GM19463 (cell line): ENCODE data around the gene PLXND1.
"Not testable (repeated sequence)": the region's sequence is repeated elsewhere in the genome, so short reads cannot be mapped to it uniquely, and the experiment has no call there.

Experiments
- ATAC-seq: cut with Tn5 transposase; IDR thresholded peaks from one replicate; pipeline ENCODE4 v1.9.1; 2021; ENCODE audit warnings: mild to moderate bottlenecking, moderate library complexity; ENCODE audit not compliant: unreplicated experiment

PLXND1 gene

DNA sequence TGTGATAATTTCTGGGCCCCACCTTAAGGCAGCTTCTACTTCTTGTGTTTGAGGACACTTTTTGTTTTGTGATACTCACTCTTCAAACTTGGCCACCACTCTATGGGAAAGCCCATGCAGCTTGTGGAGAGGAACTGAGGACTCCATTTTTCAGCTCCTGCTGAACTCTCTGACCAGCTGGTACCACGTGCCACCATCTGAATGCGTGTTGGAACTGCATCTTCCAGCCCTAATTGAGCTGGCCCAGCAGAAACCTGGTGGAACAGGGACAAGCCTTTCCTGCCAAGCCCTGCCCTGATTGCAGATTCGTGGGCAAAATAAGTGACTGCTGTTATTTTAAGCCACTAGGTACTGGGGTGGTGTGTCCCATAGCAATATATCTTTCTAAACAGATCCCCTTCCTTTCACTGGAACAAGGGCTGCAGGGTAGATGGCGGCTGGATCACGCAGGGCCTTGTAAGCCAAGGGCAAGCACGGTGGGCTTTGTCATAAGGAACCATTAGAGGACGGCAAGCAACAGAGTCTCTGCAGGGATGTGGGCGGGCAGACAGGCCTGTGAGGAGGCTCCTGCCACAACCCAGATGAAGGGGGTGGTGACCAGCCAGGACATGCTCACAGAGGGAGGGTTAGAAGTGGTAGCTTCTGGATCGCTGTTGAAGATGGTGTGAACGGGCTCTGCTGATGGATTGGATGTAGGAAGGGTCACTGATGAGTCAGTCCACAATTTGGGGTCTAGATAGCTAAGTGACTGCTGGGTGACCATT lies 54.0 kb downstream of the PLXND1 start:
- no peak for ATAC-seq

GRCh38 chr3:129549805-129550204 lies 56.7 kb downstream of the PLXND1 start:
- no peak for ATAC-seq

DNA sequence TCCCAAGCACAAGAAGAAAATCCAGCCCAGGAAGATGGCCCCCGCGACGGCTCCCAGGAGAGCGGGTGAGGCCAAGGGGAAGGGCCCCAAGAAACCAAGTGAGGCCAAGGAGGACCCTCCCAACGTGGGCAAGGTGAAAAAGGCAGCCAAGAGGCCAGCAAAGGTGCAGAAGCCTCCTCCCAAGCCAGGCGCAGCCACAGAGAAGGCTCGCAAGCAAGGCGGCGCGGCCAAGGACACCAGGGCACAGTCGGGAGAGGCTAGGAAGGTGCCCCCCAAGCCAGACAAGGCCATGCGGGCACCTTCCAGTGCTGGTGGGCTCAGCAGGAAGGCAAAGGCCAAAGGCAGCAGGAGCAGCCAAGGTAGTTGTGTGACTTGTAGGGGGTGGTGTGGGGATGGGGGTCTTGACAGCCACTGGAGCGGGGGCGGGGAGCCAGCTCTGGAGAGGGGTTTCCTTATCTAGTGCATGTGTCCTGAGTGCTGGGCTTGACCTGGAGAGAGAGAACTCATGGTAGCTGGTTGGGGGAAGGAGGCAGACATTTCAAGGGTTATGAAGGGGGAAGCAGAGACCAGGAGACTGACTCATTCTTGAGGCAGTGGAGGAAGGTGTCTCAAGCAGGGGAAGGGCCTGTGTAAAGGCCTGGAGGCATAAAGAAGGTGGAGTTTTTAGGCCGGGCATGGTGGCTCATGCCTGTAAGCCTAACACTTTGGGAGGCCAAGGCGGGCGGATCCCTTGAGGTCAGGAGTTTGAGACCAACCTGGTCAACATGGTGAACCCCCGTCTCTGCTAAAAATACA lies 57.3 kb downstream of the PLXND1 start:
- ATAC-seq = no peak

- no peak for ATAC-seq
Observed at GRCh38 chr3:129548104-129548965, 58.1 kb downstream of the PLXND1 start.

- ATAC-seq = no peak
Observed at GRCh38 chr3:129547241-129547640, 59.2 kb downstream of the PLXND1 start.

DNA sequence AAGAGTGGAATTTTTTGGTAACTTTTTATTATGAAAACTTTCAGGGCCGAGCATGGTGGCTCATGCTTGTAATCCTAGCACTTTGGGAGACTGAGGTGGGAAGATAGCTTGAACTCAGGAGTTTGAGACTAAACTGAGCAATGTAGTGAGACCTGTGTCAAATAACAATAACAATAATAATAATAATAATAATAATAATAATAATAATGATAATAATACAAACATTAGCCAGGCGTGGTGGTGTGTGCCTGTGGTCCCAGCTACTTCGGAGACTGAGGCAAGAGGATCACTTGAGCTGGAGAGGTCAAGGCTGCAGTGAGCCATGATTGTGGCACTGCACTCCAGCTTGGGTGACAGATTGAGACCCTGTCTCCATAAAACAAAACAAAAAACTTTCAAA lies 60.5 kb downstream of the PLXND1 start:
- not testable (repeated sequence) for ATAC-seq

DNA sequence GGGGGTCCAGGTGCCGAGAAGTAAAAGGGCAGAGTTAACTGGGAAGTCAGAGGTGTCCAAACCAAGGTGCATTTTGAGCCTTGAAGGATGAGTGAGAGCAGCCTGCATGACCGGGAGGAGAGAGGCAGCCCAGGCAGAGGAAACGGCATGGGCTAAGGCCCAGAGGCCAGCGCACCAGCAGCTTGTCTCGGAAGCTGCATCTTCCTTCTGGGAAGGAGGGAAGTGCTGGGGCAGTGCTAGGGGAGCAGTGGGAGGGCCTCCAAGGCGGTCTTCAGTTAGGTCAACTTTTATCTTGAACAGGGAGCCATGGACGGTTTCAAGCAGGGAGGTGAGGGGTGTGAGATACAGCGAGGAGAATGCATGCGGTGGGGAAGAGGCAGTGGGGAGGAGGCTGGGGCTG lies 62.5 kb downstream of the PLXND1 start:
- no peak for ATAC-seq

DNA sequence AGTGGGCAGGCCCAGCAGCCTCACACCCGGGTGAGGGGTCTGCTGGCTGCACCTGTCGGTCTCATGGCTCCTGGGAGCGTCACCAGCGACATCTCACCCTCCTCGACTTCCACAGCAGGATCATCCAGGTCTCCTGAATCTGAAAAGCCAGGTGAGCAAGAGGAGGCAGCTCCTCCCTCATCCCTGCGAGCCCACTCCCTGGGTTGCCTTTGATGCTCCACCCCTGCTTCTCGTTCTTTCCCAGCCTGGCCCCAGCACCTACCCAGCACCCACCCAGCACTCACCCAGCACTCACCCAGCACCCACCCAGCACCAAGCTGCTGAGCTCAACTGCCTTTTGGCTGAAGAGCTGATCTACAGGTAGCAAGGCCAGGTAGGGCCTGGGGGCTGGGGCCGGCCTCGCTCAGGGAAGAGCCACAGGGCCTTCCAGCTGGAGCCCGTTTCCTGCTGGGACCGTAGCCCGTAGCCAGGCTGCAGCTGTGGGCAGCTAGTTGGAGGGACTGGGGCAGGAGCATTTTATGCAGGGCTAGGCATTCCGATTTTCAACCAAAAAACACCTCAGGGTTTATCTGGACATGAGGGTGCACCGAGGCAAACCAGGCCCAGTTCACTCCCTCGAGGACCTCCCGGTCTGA lies 63.2 kb downstream of the PLXND1 start, which contains the start of gene H1-8:
TSS of gene H1-8 (plus strand) at position 20 of the 635 bp plus-strand sequence. CDS start at position 64, 44 bp downstream.
- no peak for ATAC-seq

DNA sequence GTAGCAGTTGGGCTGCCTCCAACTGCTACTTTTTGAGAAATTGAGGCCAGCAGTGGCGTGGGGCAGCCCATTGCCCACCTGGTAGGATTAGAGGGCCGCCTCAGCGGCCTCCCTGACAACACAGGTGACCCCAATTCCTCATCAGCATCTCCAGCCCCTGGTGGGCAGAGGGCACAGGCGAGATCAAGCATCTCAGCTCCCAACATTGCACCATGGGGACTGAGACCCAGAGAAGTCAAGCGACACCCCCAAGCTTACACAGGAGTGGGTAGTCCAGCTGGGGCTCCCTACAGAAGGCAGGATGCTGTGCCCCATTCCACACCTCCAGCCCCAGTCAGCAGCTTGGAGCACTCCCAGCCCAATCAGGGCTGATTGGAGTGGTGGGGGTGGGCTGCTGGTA lies 63.7 kb downstream of the PLXND1 start:
- ATAC-seq = no peak

DNA sequence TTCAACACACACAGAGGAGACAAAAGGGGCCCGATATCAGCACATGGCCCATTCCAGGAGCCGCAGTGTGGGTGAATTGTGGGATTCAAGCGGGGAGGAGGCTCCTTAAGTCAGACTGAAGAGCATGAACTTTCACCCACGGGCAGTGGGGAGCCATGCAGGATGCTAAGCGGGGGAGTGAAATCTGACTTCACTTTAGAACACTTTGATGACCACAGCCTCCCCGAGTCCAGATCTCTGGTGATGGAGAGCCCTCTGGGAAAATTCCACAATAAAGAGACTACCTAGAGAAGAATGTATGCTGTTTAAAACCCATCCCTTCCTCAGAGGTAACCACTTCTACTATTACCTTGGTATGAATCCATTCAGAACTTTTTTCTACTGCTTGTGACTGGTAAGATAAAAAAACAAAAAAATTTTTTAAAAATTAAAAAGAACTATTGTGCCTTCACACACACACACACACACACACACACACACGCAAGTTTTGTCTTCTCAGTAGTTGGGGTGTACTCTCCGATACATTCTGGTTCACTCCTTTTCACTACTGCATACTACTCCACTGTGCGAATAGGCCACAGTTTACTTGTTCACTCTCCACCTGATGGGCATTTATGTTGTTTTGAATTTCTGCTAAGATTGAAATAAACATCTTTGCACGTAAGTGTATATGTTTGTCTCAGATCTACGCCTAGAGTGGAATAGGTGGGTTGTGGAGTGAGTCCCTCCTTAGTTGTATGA lies 65.5 kb downstream of the PLXND1 start:
- ATAC-seq = no peak

- no peak for ATAC-seq
Observed at GRCh38 chr3:129539206-129539605, 67.3 kb downstream of the PLXND1 start.

DNA sequence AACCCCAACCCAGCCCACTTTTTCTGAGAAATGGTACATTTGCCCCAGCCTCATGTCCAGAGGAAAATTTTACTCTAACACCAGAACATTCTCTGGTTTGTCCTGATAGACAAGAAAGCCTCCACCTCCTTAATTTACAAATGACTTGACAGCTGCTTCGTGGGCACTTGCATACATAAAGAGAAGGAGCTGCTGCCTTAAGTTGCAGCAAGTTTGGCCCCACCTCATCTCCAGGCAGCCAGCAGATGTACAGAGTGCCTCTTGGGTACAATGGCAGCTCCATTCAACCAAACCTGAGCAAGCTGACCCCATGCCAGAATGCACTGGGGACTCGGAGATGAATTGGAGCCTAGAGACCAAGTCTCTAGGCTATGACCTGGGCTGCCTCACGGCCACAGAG lies 69.7 kb downstream of the PLXND1 start:
- no peak for ATAC-seq

GRCh38 chr3:129536374-129536667 lies 70.2 kb downstream of the PLXND1 start:
- no peak for ATAC-seq

DNA sequence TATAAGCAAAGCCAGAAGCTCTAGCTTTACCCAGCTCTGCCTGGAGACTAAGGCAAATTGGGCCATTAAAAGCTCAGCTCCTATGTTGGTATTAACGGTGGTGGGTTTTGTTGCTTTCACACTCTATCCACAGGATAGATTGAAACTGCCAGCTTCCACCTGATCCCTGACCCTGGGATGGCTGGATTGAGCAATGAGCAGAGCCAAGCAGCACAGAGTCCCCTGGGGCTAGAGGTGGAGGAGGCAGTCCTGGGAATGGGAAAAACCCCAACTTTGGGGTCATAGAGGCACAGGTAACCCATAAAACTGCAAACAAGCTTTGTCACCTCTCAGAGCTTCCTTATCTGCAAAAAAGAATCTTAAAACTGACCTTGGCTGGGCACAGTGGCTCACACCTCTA lies 71.4 kb downstream of the PLXND1 start:
- no peak for ATAC-seq

DNA sequence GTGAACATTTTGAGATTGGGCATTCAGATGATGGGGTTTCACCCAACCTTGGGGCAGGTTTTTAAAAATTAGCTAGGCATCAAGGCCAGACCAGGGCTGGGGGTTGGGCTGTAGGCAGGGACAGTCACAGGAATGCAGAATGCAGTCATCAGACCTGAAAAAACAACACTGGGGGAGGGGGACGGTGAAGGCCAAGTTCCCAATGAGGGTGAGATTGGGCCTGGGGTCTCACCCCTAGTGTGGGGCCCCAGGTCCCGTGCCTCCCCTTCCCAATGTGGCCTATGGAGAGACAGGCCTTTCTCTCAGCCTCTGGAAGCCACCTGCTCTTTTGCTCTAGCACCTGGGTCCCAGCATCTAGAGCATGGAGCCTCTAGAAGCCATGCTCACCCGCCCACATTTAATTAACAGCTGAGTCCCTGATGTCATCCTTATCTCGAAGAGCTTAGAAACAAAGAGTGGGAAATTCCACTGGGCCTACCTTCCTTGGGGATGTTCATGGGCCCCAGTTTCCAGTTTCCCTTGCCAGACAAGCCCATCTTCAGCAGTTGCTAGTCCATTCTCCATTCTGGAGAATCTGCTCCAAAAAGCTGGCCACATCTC lies 71.9 kb downstream of the PLXND1 start:
- no peak for ATAC-seq

GRCh38 chr3:129533406-129533805 lies 73.1 kb downstream of the PLXND1 start:
- no peak for ATAC-seq

DNA sequence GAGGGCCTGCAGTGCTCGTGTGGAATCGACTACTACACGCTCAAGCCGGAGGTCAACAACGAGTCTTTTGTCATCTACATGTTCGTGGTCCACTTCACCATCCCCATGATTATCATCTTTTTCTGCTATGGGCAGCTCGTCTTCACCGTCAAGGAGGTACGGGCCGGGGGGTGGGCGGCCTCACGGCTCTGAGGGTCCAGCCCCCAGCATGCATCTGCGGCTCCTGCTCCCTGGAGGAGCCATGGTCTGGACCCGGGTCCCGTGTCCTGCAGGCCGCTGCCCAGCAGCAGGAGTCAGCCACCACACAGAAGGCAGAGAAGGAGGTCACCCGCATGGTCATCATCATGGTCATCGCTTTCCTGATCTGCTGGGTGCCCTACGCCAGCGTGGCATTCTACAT lies 74.2 kb downstream of the PLXND1 start:
- ATAC-seq = no peak

DNA sequence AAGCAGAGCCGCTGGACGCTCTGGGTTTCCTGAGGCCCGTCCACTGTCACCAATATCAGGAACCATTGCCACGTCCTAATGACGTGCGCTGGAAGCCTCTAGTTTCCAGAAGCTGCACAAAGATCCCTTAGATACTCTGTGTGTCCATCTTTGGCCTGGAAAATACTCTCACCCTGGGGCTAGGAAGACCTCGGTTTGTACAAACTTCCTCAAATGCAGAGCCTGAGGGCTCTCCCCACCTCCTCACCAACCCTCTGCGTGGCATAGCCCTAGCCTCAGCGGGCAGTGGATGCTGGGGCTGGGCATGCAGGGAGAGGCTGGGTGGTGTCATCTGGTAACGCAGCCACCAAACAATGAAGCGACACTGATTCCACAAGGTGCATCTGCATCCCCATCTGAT lies 74.8 kb downstream of the PLXND1 start:
- ATAC-seq = no peak

DNA sequence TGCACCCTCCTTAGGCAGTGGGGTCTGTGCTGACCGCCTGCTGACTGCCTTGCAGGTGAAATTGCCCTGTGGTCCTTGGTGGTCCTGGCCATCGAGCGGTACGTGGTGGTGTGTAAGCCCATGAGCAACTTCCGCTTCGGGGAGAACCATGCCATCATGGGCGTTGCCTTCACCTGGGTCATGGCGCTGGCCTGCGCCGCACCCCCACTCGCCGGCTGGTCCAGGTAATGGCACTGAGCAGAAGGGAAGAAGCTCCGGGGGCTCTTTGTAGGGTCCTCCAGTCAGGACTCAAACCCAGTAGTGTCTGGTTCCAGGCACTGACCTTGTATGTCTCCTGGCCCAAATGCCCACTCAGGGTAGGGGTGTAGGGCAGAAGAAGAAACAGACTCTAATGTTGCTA lies 75.7 kb downstream of the PLXND1 start:
- ATAC-seq = no peak

DNA sequence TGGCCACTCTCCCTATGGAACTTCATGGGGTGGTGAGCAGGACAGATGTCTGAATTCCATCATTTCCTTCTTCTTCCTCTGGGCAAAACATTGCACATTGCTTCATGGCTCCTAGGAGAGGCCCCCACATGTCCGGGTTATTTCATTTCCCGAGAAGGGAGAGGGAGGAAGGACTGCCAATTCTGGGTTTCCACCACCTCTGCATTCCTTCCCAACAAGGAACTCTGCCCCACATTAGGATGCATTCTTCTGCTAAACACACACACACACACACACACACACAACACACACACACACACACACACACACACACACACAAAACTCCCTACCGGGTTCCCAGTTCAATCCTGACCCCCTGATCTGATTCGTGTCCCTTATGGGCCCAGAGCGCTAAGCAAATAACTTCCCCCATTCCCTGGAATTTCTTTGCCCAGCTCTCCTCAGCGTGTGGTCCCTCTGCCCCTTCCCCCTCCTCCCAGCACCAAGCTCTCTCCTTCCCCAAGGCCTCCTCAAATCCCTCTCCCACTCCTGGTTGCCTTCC lies 76.2 kb downstream of the PLXND1 start:
- no peak for ATAC-seq
